Stimulated activated memory B cell treated with anti-CD40 and anti-IgM and Interleukin-4, amounts not matched to agents 10 μg/mL and 1 μg/mL and 100 μg/mL, for 72 hours (primary cell): ENCODE data around the gene PHLDA3.

Experiments used
- ATAC-seq: fragments of 150-1000 bp; cut with Tn5 transposase; 2 replicates; pipeline ENCODE4 v1.10.0; 2021
- H3K27ac Mint-ChIP-seq: one replicate; pipeline ENCODE4 v1.8.0; 2022; ENCODE audit warnings: mild to moderate bottlenecking, mixed read lengths
- H3K27me3 Mint-ChIP-seq: one replicate; pipeline ENCODE4 v1.8.0; 2022; ENCODE audit warnings: mixed read lengths
- H3K36me3 Mint-ChIP-seq: one replicate; pipeline ENCODE4 v1.8.0; 2022; ENCODE audit warnings: mixed read lengths
- H3K4me1 Mint-ChIP-seq: one replicate; pipeline ENCODE4 v1.8.0; 2022; ENCODE audit warnings: mixed read lengths
- H3K4me3 Mint-ChIP-seq: one replicate; pipeline ENCODE4 v1.8.0; 2022; ENCODE audit warnings: mild to moderate bottlenecking, moderate library complexity, mixed read lengths
- H3K9me3 Mint-ChIP-seq: one replicate; pipeline ENCODE4 v1.8.0; 2022; ENCODE audit warnings: mixed read lengths

PHLDA3 gene

GRCh38 chr1:201422026-201422425, 47.0 kb downstream of the PHLDA3 start:
- H3K27ac Mint-ChIP-seq = no peak overlapping the region
- no peaks in the 10 kb centered on the region for H3K36me3 Mint-ChIP-seq
- no peak overlapping the region for H3K4me3 Mint-ChIP-seq
- H3K9me3 Mint-ChIP-seq = no peaks in the 10 kb centered on the region
- ATAC-seq = no peak
- H3K27me3 Mint-ChIP-seq = peaks cover 15% of the 10 kb centered on the region
- H3K4me1 Mint-ChIP-seq = no peaks in the 10 kb centered on the region

- no peaks in the 10 kb centered on the region for H3K9me3 Mint-ChIP-seq
- ATAC-seq = no peak
These were observed 47.9 kb downstream of the PHLDA3 start for GRCh38 chr1:201421041-201421440.

DNA sequence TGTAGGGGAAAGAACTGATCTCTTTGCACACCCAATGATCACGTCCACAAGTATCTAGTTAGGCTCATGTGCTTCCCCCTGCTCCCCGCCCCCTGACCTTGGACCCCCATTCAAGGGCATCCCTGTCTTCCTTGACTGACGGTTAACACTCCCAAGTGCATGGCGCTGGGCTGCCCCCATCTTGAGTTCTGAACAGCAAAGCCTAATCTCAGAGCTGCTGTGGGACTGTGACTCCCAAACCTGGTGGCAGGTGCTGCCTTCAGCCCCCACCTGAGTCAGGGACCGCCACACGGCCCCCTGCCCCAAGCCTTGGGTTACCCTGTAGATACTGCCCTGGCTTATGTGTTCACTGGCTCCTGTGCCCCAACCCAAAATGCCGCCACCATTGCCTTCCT, 48.4 kb downstream of the PHLDA3 start:
- no peak for ATAC-seq
- Mint-ChIP-seq H3K4me1 (no peaks in the 10 kb centered on the region), H3K9me3 (no peaks in the 10 kb centered on the region), H3K36me3 (no peaks in the 10 kb centered on the region), H3K27ac (no peak overlapping the region), H3K4me3 (no peak overlapping the region), H3K27me3 (peaks cover 29% of the 10 kb centered on the region)

More at GRCh38 chr1:201421041-201421440, 47.9 kb downstream of the PHLDA3 start:
- no peaks in the 10 kb centered on the region for H3K4me1 Mint-ChIP-seq
- H3K27me3 Mint-ChIP-seq = peaks cover 25% of the 10 kb centered on the region
- H3K36me3 Mint-ChIP-seq = no peaks in the 10 kb centered on the region
- no peak overlapping the region for H3K4me3 Mint-ChIP-seq
- H3K27ac Mint-ChIP-seq = no peak overlapping the region

DNA sequence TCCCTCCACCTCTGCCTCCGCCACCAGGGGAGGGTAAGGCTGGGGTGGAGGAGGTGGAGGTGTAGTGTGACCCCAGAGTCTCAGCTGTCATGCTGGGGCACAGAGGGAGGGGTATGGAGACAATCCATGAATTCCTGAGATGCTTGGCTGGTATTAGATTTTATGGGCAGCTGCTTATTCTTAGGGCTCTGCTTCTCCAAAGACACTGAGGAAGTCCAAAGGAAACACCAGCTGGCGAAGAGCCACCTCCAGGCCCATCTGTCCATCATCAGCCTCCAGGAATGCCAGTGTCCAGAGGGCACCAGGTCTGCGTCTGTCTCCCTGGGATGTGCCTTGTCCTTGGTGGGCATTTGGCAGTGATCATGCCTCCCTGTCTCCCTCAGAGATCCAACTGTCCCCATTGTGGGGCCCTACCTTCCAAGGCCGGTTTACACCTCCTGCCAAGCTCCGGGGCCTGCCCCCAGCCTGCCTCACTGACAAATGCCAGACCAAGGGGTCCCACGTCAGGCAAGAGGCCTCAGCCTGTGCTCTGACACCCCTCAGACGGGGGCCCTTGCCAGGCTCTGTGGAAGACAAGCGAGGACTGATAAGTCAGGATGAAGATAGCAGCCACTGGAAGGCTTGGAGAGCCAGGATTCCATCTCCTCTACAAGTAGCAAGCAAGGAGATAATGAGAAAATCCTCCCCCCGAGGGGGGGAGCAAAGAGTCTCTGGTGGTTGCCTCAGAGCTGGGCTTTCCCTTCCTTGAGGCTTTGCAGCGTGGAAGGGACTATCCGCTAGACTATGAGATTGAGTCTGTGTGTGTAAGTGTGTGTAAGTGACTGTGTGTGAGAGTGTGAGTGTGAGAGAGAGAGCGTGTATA, 49.0 kb downstream of the PHLDA3 start:
- H3K27me3 Mint-ChIP-seq = peaks cover 35% of the 10 kb centered on the region
- H3K4me1 Mint-ChIP-seq = no peaks in the 10 kb centered on the region
- no peak overlapping the region for H3K4me3 Mint-ChIP-seq
- no peaks in the 10 kb centered on the region for H3K9me3 Mint-ChIP-seq
- no peak overlapping the region for H3K27ac Mint-ChIP-seq
- no peak for ATAC-seq
- no peaks in the 10 kb centered on the region for H3K36me3 Mint-ChIP-seq

DNA sequence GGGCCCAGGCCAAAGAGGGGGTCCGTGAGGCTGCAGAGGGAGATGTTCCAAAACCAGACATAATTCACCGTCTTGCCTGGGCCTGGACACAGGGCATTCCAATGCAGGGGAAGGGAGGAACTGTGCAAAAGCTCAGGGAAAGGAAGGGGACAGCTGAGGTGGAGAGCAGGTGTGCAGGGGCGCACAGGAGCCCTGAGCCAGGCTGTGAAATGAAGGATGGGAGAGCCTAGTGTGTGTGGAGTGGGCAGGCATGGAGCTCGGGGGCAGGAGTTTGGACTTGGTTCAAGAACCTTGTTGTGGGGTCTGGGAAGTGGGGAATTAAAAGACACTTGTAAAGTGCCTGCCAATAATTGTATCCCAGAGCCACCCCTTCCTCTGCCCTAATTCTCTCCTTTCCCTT, 49.7 kb downstream of the PHLDA3 start:
- H3K9me3 Mint-ChIP-seq = no peaks in the 10 kb centered on the region
- no peak overlapping the region for H3K4me3 Mint-ChIP-seq
- no peak for ATAC-seq
- H3K36me3 Mint-ChIP-seq = no peaks in the 10 kb centered on the region
- peaks cover 40% of the 10 kb centered on the region for H3K27me3 Mint-ChIP-seq
- no peaks in the 10 kb centered on the region for H3K4me1 Mint-ChIP-seq
- no peak overlapping the region for H3K27ac Mint-ChIP-seq

GRCh38 chr1:201418461-201418860, 50.5 kb downstream of the PHLDA3 start:
- Mint-ChIP-seq H3K27ac (no peak overlapping the region), H3K4me1 (no peaks in the 10 kb centered on the region)

More at GRCh38 chr1:201418461-201418860, 50.5 kb downstream of the PHLDA3 start:
- H3K9me3 Mint-ChIP-seq = no peaks in the 10 kb centered on the region
- H3K36me3 Mint-ChIP-seq = no peaks in the 10 kb centered on the region
- peaks cover 40% of the 10 kb centered on the region for H3K27me3 Mint-ChIP-seq
- no peak for ATAC-seq
- H3K4me3 Mint-ChIP-seq = no peak overlapping the region
